K562 (cell line): ENCODE results near the gene RCN2.

Source experiments
- ETV6 ChIP-seq, 3 experiments: fragments of 150-350 bp in 1 of 3; sonication (generic) in 1 of 3; formaldehyde crosslinking in 1 of 3; IDR thresholded peaks; 2 replicates each; pipeline versions ENCODE4 v1.6.1 to v1.8.0; 2014 to 2022; ENCODE audit warnings: borderline replicate concordance in 2 of 3, low read depth in 2 of 3, antibody characterized with exemption in 1 of 3, low read length in 1 of 3, mild to moderate bottlenecking in 1 of 3, missing genetic modification reagents in 1 of 3
- HDAC3 ChIP-seq: fragments of 450-650 bp; IDR thresholded peaks from 2 replicates; pipeline ENCODE4 v1.6.1; 2018; ENCODE audit warnings: borderline replicate concordance, mild to moderate bottlenecking, moderate library complexity; ENCODE audit not compliant: partially characterized antibody
- IRF9 ChIP-seq: fragments of 450-650 bp; IDR thresholded peaks from 2 replicates; pipeline ENCODE4 v1.6.1; 2016; ENCODE audit warnings: missing biosample characterization, missing genetic modification characterization
- PHB ChIP-seq: fragments of 250-450 bp; sonication (Bioruptor Pico); IDR thresholded peaks from 2 replicates; pipeline ENCODE4 v1.5.0; 2021
- POLR2A ChIP-seq: fragments of 450-650 bp; conservative IDR thresholded peaks from 2 replicates; pipeline ENCODE4 v1.6.1; 2016
- PPARD ChIP-seq: fragments of 250-450 bp; sonication (Bioruptor Pico); IDR thresholded peaks from 2 replicates; pipeline ENCODE4 v1.8.0; 2022; ENCODE audit warnings: inconsistent platforms, mild to moderate bottlenecking, moderate library complexity
- RAD21 ChIP-seq, 2 experiments: fragments of 250-450 bp in 1 of 2; fragments of 450-650 bp in 1 of 2; sonication (Bioruptor Pico) in 1 of 2; formaldehyde crosslinking in 1 of 2; IDR thresholded peaks in 1 of 2; conservative IDR thresholded peaks in 1 of 2; 2 replicates each; pipeline versions ENCODE4 v1.4.0 to v1.8.0; 2020 to 2022; ENCODE audit warnings: mild to moderate bottlenecking in 2 of 2, moderate library complexity in 1 of 2
- SREBF1 ChIP-seq: fragments of 150-350 bp; IDR thresholded peaks from 2 replicates; pipeline ENCODE4 v1.6.1; 2014; ENCODE audit warnings: antibody characterized with exemption, low read depth, low read length, borderline replicate concordance
- SRSF3 ChIP-seq: fragments of 200-400 bp; formaldehyde crosslinking; IDR thresholded peaks from 2 replicates; pipeline ENCODE4 v1.6.1; 2016; ENCODE audit warnings: mild to moderate bottlenecking, low read length, moderate library complexity; ENCODE audit not compliant: insufficient read depth
- ZNF12 ChIP-seq: sonication (generic); formaldehyde crosslinking; IDR thresholded peaks from 2 replicates; pipeline ENCODE4 v1.4.0; 2020; ENCODE audit warnings: mild to moderate bottlenecking, missing genetic modification reagents
- ZNF717 ChIP-seq: fragments of 250-450 bp; sonication (Bioruptor Pico); IDR thresholded peaks from 2 replicates; pipeline ENCODE4 v1.5.0; 2021
- TF ChIP-seq, protein P1 (sequence below), 3 experiments: IDR thresholded peaks in 2 of 3; conservative IDR thresholded peaks in 1 of 3; 2 replicates each; pipeline ENCODE4 v1.5.1; 2011 to 2012; ENCODE audit warnings: low read length in 3 of 3, mild to moderate bottlenecking in 3 of 3, control low read depth in 2 of 3, improper control_type of control experiment in 1 of 3, inconsistent platforms in 1 of 3, low read depth in 1 of 3, mixed read lengths in 1 of 3, moderate library complexity in 1 of 3; ENCODE audit not compliant: insufficient read depth in 2 of 3

DNA sequence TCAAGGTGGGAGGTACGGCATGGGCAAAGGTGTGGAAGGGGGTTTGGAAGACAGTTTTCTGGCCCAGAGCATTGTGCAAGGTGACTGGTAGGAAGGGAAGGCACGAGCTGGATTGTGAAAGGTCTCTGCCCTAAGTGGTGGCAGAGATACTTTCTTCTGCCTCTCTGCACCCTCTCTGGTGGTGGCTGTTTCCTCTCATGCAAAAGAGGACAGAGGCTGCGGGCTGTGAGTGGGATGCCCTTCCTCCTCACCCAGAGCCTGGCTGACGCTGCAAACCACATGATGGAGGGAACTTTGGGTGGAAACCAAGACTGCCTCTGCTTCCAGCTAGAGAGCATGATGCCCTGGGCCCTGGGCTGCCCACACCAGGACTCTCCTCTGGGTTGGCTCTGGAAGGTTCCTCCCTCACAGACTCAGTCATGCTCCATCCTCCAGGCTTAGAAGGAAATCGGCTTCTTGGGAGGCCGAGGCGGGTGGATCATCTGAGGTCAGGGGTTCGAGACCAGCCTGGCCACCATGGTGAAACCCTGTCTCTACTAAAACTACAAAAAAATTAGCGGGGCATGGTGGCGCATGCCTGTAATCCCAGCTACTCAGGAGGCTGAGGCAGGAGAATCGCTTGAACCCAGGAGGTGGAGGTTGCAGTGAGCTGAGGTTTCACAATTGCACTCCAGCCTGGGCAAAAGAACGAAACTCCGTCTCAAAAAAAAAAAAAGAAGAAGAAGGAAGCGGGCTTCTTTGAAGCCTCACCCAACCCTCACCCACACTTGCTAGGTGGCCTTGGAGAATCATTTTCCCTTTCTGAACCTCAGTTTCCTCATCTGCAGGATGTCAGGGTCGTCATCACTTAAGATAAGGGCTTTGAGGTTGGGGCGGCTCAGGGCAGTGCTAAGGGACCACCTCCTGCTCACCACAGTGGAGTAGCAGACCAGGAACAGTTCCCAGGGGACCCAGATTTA, 71.7 kb downstream of the RCN2 start:
- TF ChIP-seq, protein P1, sequence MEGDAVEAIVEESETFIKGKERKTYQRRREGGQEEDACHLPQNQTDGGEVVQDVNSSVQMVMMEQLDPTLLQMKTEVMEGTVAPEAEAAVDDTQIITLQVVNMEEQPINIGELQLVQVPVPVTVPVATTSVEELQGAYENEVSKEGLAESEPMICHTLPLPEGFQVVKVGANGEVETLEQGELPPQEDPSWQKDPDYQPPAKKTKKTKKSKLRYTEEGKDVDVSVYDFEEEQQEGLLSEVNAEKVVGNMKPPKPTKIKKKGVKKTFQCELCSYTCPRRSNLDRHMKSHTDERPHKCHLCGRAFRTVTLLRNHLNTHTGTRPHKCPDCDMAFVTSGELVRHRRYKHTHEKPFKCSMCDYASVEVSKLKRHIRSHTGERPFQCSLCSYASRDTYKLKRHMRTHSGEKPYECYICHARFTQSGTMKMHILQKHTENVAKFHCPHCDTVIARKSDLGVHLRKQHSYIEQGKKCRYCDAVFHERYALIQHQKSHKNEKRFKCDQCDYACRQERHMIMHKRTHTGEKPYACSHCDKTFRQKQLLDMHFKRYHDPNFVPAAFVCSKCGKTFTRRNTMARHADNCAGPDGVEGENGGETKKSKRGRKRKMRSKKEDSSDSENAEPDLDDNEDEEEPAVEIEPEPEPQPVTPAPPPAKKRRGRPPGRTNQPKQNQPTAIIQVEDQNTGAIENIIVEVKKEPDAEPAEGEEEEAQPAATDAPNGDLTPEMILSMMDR (IDR thresholded peaks at IDR 0.05 in 2 of 3, conservative IDR thresholded peaks at IDR 0.05 in 1 of 3; ENCODE audit: insufficient read depth in 2 of 3, low read depth in 1 of 3, low read length in 3 of 3) = no peak
- TF ChIP-seq POLR2A (no peak), RAD21 (CRISPR knock-in tag; conservative IDR thresholded peaks at IDR 0.05 in 1 of 2, IDR thresholded peaks at IDR 0.05 in 1 of 2) (no peak), HDAC3 (no peak), SRSF3 (no peak), SREBF1 (no peak), PPARD (CRISPR knock-in tag) (no peak), IRF9 (tag) (no peak), PHB (CRISPR knock-in tag) (no peak), ZNF717 (no peak), ZNF12 (CRISPR knock-in tag) (no peak), ETV6 (IDR thresholded peaks at IDR 0.05; ENCODE audit: borderline replicate concordance in 1 of 2, low read depth in 2 of 2, low read length in 1 of 2) (no peak), ETV6 (CRISPR knock-in tag; IDR thresholded peaks at IDR 0.05; ENCODE audit: borderline replicate concordance) (no peak)
